Ovary (tissue), 9 donors: Measurements from ENCODE around the gene PRKCH. TPM values are rescaled to one million over a fixed set of nuclear protein-coding genes. Genes with fewer than 3 reads are reported as not detected.
A peak's percentile ranks its signal among the peaks of the same experiment; 100 is the strongest.

Experiments
- DNase-seq, 5 donors: peaks; one replicate each; pipeline ENCODE4 v3.0.0-alpha.2; 2019 to 2020
- H3K27ac ChIP-seq, 2 donors: fragments of 200-600 bp; one replicate each; pipeline versions ENCODE4 v1.5.1 to v1.8.0; 2019 to 2022
- H3K27me3 ChIP-seq: fragments of 200-600 bp; one replicate; pipeline ENCODE4 v1.8.0; 2022
- H3K36me3 ChIP-seq: fragments of 200-600 bp; sonication (generic); one replicate; pipeline ENCODE4 v1.5.1; 2019
- H3K4me1 ChIP-seq: one replicate; pipeline ENCODE4 v1.8.1; 2013; ENCODE audit warnings: mild to moderate bottlenecking, moderate library complexity; ENCODE audit not compliant: insufficient read depth
- H3K4me3 ChIP-seq: fragments of 200-600 bp; sonication (generic); one replicate; pipeline ENCODE4 v1.5.1; 2017
- H3K9me3 ChIP-seq, 2 donors: fragments of 200-600 bp in 1 of 2; sonication (generic) in 1 of 2; one replicate each; pipeline versions ENCODE4 v1.5.1 to v1.8.1; 2013 to 2019; ENCODE audit warnings: mild to moderate bottlenecking in 1 of 2, moderate library complexity in 1 of 2
- EP300 ChIP-seq: sonication (generic); formaldehyde crosslinking; IDR thresholded peaks from one replicate; pipeline ENCODE4 v1.6.1; 2017; ENCODE audit warnings: antibody characterized with exemption
- POLR2A ChIP-seq: fragments of 450-650 bp; IDR thresholded peaks from one replicate; pipeline ENCODE4 v1.6.1; 2017; ENCODE audit warnings: antibody characterized with exemption, mild to moderate bottlenecking, moderate library complexity
- WGBS, 3 donors: extraction: QIAGEN DNeasy Blood & Tissue Kit in 1 of 3; methylation state at CpG; one replicate each; pipeline versions ENCODE4 v1.1.5 to v1.1.7; 2013 to 2017; 5-methylcytosine and 5-hydroxymethylcytosine counted together
- intact Hi-C, 4 donors: fragments of 100-400 bp; cut with DNase I; formaldehyde crosslinking; loops; one replicate each; pipeline versions ENCODE4 v1.11.0 to v1.15.1; 2022 to 2023
- polyA plus RNA-seq, 2 donors: library from polyadenylated mRNA; stranded (reverse); fragments of 200-250 nt in 1 of 2; fragments of 350-450 nt in 1 of 2; fragmentation: Illumina TruSeq in 1 of 2; extraction: RNeasy Lipid Tissue Mini Kit (QIAGEN cat#74804) in 1 of 2; gene quantifications; one replicate each; pipeline ENCODE4 v1.2.3, GENCODE V29; 2013 to 2014
- total RNA-seq, 7 donors: library from RNA; depleted of rRNA in 2 of 7; stranded (reverse); fragments of >200 nt in 2 of 7; fragmentation: NEBNext Ultra II Directional in 3 of 7; extraction: Animal tissue kit (Norgen Biotek cat#: 25700) in 3 of 7; gene quantifications; one replicate each; pipeline versions ENCODE4 v1.1.0 to v1.2.4, GENCODE V29; 2016 to 2023
- TF ChIP-seq, protein P1 (sequence below), 3 donors: fragments of 450-650 bp in 2 of 3; fragments of 200-600 bp in 1 of 3; IDR thresholded peaks; one replicate each; pipeline versions ENCODE4 v1.5.1 to v1.8.0; 2016 to 2022; ENCODE audit warnings: antibody characterized with exemption in 3 of 3, mild to moderate bottlenecking in 1 of 3
- donor health status: DM: no; HTN: no; CAD: no; lungs with moderate emphysema.
- donor health status: DM: no; HTN: no; CAD: no.
- donor health status: Bipolar disorder and iron deficiency.
- donor health status: DM: yes; HTN: yes; CAD: no.
- donor health status: DM: no; HTN: no; CAD: no.
- donor health status: DM: yes; HTN: yes; CAD: no.

The PRKCH gene
- total and polyA plus RNA-seq, 9 donors, result 8.4 to 47.6 (median 15.9) TPM

DNA sequence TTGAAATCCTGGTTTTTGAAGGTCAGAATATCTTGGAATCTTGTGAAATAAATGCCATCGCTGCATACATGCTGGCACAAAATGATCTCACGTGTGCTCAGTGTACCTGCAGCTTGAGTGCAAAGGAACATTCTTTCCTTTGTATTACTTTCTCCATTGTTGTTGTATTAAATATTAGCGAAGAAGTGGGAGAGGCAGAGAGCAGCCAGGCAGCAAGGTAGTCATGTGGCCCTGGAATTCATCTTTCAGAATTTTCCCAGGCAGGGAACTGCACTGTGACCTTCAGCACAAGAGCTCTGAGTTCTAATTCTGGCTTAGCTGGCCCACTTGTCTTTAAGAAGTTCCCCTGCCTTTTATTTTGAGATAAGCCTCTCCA lies 145.5 kb downstream of the PRKCH start:
- 92 to 95% (median 94%) methylated on average over 3 of the region's 3 CpGs for WGBS, 3 donors
- TF ChIP-seq, protein P1, sequence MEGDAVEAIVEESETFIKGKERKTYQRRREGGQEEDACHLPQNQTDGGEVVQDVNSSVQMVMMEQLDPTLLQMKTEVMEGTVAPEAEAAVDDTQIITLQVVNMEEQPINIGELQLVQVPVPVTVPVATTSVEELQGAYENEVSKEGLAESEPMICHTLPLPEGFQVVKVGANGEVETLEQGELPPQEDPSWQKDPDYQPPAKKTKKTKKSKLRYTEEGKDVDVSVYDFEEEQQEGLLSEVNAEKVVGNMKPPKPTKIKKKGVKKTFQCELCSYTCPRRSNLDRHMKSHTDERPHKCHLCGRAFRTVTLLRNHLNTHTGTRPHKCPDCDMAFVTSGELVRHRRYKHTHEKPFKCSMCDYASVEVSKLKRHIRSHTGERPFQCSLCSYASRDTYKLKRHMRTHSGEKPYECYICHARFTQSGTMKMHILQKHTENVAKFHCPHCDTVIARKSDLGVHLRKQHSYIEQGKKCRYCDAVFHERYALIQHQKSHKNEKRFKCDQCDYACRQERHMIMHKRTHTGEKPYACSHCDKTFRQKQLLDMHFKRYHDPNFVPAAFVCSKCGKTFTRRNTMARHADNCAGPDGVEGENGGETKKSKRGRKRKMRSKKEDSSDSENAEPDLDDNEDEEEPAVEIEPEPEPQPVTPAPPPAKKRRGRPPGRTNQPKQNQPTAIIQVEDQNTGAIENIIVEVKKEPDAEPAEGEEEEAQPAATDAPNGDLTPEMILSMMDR (IDR thresholded peaks at IDR 0.05), result no peak
- TF ChIP-seq EP300, result no peak
- no peak for TF ChIP-seq POLR2A
- no peak for DNase-seq
- no peak overlapping the region for H3K27ac ChIP-seq
- peaks cover 10% of the 10 kb centered on the region for H3K4me1 ChIP-seq
- no peak overlapping the region for H3K4me3 ChIP-seq
- no peaks in the 10 kb centered on the region for H3K9me3 ChIP-seq
- no peaks in the 10 kb centered on the region for H3K27me3 ChIP-seq
- H3K36me3 ChIP-seq, result no peaks in the 10 kb centered on the region
- intact Hi-C loops, result loop anchor here in 1 of 4 donors (10.0 kb wide), 1 partner anchor 268 kb away; no protein-coding TSS in a partner anchor

DNA sequence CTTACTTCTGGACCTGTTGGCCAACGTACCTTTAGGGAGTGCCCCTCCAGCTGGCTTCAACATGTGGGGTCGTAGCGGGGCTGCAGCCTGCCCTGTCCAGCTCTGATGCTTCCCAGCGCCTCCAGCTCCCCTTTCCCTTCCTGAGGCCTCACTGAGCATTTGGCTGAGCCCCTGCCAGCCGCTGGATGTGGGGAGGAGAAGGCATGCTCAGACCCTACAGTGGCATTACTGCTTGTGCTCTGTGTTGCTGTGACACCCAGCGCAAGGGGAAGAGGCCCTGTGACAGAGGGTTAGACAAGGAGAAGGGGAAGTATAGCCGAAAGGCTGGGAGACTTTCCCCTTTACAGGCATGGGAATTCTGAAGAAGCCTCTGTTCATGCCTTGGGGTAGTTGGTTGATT lies 145.9 kb downstream of the PRKCH start:
- WGBS, 3 donors, result 90 to 96% (median 90%) methylated on average over 7 of the region's 7 CpGs
- no peak for DNase-seq
- H3K36me3 ChIP-seq, result no peaks in the 10 kb centered on the region
- no peaks in the 10 kb centered on the region for H3K27me3 ChIP-seq
- TF ChIP-seq POLR2A (no peak), EP300 (no peak)
- TF ChIP-seq, protein P1 (IDR thresholded peaks at IDR 0.05), result no peak
- H3K4me1 ChIP-seq, result peaks cover 11% of the 10 kb centered on the region
- H3K4me3 ChIP-seq, result no peak overlapping the region
- H3K9me3 ChIP-seq, result no peaks in the 10 kb centered on the region
- no peak overlapping the region for H3K27ac ChIP-seq
- intact Hi-C loops, result loop anchor here in 1 of 4 donors (10.0 kb wide), 1 partner anchor 268 kb away; no protein-coding TSS in a partner anchor

DNA sequence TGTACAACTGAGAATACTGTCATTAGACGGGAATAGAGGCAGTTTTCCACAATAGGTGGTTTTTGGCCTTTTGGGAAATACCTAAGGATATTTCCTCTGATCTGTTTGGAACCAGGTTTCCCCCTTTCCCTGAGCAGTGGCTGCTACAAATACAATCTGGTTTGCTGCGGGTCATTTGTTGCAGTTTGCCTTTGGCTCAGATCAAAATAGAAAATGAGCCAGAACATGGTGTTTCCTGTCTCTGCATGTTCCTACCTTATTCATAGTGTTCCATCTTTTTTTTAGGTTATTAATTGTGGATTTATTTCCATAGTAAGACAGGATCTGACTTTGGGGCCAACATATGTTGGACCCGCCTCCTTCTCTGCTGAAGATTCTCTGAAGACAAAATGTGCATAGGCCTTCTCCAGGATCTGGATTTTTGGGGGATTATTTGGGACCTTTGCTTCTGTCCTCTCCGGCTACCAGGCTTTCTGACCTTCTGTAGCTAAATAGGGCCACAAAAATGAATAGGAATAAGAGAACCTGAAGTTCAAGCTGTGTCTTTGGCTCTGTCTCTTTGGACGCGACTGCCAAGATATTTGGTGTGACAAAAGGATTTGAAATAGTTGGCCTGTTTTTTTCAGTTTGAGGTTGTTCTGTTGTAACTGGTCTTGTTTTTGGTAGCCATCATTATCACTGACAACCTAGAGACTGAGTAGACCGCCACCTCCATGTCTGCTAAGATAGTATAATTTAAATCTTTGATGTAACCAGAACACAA lies 146.9 kb downstream of the PRKCH start:
- intact Hi-C loops, result loop anchor here in 1 of 4 donors (10.0 kb wide), 1 partner anchor 267 kb away; no protein-coding TSS in a partner anchor
- H3K9me3 ChIP-seq, result no peaks in the 10 kb centered on the region
- 75 to 94% (median 91%) methylated on average over 7 of the region's 7 CpGs for WGBS, 3 donors
- H3K4me1 ChIP-seq, result peaks cover 11% of the 10 kb centered on the region
- no peaks in the 10 kb centered on the region for H3K36me3 ChIP-seq
- no peak overlapping the region for H3K27ac ChIP-seq
- no peaks in the 10 kb centered on the region for H3K27me3 ChIP-seq
- H3K4me3 ChIP-seq, result no peak overlapping the region
- DNase-seq, result no peak
- TF ChIP-seq, protein P1 (IDR thresholded peaks at IDR 0.05), result no peak
- TF ChIP-seq POLR2A (no peak), EP300 (no peak)

DNA sequence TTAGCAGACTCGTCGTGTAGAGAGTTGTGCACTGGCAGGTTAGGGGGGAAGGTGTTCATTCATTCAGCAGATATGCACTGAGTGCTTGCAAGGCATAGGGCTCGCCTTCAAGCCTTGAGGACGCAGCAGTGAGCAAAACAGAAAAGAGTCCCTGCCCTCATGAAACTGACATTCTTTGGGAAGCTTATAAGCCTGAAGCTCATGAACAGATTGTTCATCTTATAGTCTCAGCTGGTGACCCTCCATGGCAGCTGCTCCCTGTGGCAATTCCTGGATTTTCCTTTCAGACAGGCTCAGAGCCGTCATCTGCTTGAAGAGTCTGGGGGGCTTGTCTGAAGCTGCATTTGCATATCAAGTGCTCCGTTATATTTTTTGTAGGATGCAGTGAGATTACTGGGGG lies 148.4 kb downstream of the PRKCH start:
- H3K4me3 ChIP-seq, result no peak overlapping the region
- intact Hi-C loops, result loop anchor here in 2 of 4 donors (10.0 kb wide), 2 partner anchors 225 to 265 kb away; partner anchors contain the start of gene HIF1A (in 1 of the 2)
- H3K27me3 ChIP-seq, result no peaks in the 10 kb centered on the region
- H3K36me3 ChIP-seq, result no peaks in the 10 kb centered on the region
- TF ChIP-seq, protein P1 (IDR thresholded peaks at IDR 0.05), result no peak
- no peak for TF ChIP-seq EP300
- no peak for TF ChIP-seq POLR2A
- no peaks in the 10 kb centered on the region for H3K9me3 ChIP-seq
- WGBS, 3 donors, result 68 to 79% (median 72%) methylated on average over 6 of the region's 6 CpGs
- peak in 1 of 5 donors; percentile 8 for DNase-seq
- no peak overlapping the region for H3K27ac ChIP-seq
- H3K4me1 ChIP-seq, result peaks cover 11% of the 10 kb centered on the region
